Measurements from ENCODE around the gene PLGLB1.
"Not testable (repeated sequence)": the region's sequence is repeated elsewhere in the genome, so short reads cannot be mapped to it uniquely, and the experiment has no call there.

DNA sequence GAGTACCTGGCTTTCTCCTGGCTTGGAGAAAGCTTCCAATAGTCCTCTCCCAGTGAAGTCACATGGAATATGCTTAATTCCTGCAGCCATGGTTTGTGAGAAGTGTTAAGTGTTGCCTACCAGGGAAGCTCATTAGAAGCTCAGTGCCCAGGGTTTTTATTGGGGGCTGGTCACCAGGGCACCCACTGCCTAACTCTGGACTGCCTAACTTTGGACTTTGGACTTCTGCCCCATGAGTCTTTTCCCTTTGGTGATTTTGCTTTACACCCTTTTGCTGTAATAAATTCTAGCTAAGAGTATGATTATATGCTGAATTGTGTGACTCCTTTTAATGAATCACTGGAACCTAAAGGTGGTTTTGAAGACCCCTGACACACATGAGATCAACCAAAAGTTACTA is 35.2 kb upstream of the PLGLB1 start:
- TF ChIP-seq, protein P1, sequence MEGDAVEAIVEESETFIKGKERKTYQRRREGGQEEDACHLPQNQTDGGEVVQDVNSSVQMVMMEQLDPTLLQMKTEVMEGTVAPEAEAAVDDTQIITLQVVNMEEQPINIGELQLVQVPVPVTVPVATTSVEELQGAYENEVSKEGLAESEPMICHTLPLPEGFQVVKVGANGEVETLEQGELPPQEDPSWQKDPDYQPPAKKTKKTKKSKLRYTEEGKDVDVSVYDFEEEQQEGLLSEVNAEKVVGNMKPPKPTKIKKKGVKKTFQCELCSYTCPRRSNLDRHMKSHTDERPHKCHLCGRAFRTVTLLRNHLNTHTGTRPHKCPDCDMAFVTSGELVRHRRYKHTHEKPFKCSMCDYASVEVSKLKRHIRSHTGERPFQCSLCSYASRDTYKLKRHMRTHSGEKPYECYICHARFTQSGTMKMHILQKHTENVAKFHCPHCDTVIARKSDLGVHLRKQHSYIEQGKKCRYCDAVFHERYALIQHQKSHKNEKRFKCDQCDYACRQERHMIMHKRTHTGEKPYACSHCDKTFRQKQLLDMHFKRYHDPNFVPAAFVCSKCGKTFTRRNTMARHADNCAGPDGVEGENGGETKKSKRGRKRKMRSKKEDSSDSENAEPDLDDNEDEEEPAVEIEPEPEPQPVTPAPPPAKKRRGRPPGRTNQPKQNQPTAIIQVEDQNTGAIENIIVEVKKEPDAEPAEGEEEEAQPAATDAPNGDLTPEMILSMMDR (conservative IDR thresholded peaks at IDR 0.05; ENCODE audit: low read length) = not testable (repeated sequence)
- not testable (repeated sequence) for TF ChIP-seq EZH2phosphoT487 (IDR thresholded peaks at IDR 0.05; ENCODE audit: borderline replicate concordance, low read depth, low read length)

Measured in OCI-LY7 (cell line).